Measurements from ENCODE around the gene IKZF3.

DNA sequence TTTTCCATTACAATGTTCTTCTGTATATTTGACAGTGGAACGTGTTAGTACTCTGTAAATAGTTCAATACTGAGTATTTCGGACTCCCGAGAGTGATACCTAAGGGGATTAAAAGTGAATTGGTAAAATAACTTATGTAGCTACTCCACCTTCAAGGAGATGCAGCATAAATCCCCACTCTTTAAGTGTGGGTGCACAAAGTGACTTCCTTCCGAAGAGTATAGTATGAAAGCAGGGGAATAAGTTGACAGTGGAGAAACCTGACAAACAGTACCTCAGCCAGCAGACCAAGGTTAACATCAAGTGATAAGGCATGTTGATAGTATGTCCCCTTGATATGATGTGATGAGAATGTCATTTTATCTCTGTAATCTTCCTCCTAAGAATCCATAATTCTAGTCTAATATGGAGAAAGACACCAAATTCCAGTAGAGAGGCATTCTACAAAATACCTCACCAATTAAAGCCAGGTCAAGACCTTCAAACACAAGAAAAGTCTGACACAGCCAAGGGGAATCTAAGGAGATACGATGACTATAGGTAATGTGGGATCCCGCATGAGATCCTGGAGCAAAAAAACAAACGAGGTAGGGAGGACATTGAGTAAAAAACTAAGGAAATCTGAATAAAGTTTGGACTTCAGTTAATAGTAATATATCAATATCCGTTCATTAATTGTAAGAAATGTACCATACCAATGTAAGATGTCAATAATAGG lies 2.1 kb upstream of the IKZF3 start:
- TF ChIP-seq, protein P1, sequence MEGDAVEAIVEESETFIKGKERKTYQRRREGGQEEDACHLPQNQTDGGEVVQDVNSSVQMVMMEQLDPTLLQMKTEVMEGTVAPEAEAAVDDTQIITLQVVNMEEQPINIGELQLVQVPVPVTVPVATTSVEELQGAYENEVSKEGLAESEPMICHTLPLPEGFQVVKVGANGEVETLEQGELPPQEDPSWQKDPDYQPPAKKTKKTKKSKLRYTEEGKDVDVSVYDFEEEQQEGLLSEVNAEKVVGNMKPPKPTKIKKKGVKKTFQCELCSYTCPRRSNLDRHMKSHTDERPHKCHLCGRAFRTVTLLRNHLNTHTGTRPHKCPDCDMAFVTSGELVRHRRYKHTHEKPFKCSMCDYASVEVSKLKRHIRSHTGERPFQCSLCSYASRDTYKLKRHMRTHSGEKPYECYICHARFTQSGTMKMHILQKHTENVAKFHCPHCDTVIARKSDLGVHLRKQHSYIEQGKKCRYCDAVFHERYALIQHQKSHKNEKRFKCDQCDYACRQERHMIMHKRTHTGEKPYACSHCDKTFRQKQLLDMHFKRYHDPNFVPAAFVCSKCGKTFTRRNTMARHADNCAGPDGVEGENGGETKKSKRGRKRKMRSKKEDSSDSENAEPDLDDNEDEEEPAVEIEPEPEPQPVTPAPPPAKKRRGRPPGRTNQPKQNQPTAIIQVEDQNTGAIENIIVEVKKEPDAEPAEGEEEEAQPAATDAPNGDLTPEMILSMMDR (IDR thresholded peaks at IDR 0.05), result no peak
- no peak for TF ChIP-seq POLR2A (IDR thresholded peaks at IDR 0.05)

Data from thyroid gland (tissue), 4 donors.